HepG2 (cell line): ENCODE results near the gene U2SURP. TPM values are rescaled to one million over a fixed set of nuclear protein-coding genes. Genes with fewer than 3 reads are reported as not detected.
A peak's percentile ranks its signal among the peaks of the same experiment; 100 is the strongest.

ENCODE experiments used
- ADNP ChIP-seq: sonication (generic); formaldehyde crosslinking; IDR thresholded peaks from 2 replicates; pipeline ENCODE4 v1.4.0; 2020; ENCODE audit warnings: missing genetic modification reagents
- ARHGAP35 ChIP-seq: sonication (generic); formaldehyde crosslinking; IDR thresholded peaks from 2 replicates; pipeline ENCODE4 v1.9.0; 2022; ENCODE audit warnings: mild to moderate bottlenecking, inconsistent platforms, moderate library complexity, missing genetic modification reagents, borderline replicate concordance
- FOXC1 ChIP-seq: sonication (generic); formaldehyde crosslinking; IDR thresholded peaks from 2 replicates; pipeline ENCODE4 v1.8.0; 2022; ENCODE audit warnings: mild to moderate bottlenecking, missing genetic modification reagents, borderline replicate concordance
- SALL1 ChIP-seq: sonication (generic); formaldehyde crosslinking; IDR thresholded peaks from 2 replicates; pipeline ENCODE4 v1.8.0; 2022; ENCODE audit warnings: mild to moderate bottlenecking, missing genetic modification reagents
- SATB2 ChIP-seq: sonication (generic); formaldehyde crosslinking; IDR thresholded peaks from 2 replicates; pipeline ENCODE4 v1.5.0; 2020; ENCODE audit warnings: missing genetic modification reagents
- SNAPC2 ChIP-seq: sonication (generic); formaldehyde crosslinking; IDR thresholded peaks from 2 replicates; pipeline ENCODE4 v1.8.1; 2022; ENCODE audit warnings: mild to moderate bottlenecking, missing genetic modification reagents
- STAT6 ChIP-seq: sonication (generic); formaldehyde crosslinking; IDR thresholded peaks from 2 replicates; pipeline ENCODE4 v1.4.0; 2020; ENCODE audit warnings: missing genetic modification reagents, mild to moderate bottlenecking, borderline replicate concordance
- TARDBP ChIP-seq: sonication (generic); formaldehyde crosslinking; IDR thresholded peaks from 2 replicates; pipeline ENCODE4 v1.8.0; 2022; ENCODE audit warnings: mild to moderate bottlenecking, missing genetic modification reagents
- ZBTB7A ChIP-seq: sonication (generic); formaldehyde crosslinking; IDR thresholded peaks from 2 replicates; pipeline ENCODE4 v1.8.0; 2022; ENCODE audit warnings: mild to moderate bottlenecking, missing genetic modification reagents
- ZNF207 ChIP-seq: fragments of 450-650 bp; IDR thresholded peaks from 2 replicates; pipeline ENCODE4 v1.6.1; 2016; ENCODE audit warnings: antibody characterized with exemption, borderline replicate concordance
- ZNF337 ChIP-seq: sonication (generic); formaldehyde crosslinking; IDR thresholded peaks from 2 replicates; pipeline ENCODE4 v1.5.1; 2020; ENCODE audit warnings: missing genetic modification reagents, low read depth, mild to moderate bottlenecking, borderline replicate concordance
- ZNF343 ChIP-seq: sonication (generic); formaldehyde crosslinking; IDR thresholded peaks from 2 replicates; pipeline ENCODE4 v1.4.0; 2020; ENCODE audit warnings: mild to moderate bottlenecking, missing genetic modification reagents
- ZNF451 ChIP-seq: sonication (generic); formaldehyde crosslinking; IDR thresholded peaks from 2 replicates; pipeline ENCODE4 v1.5.0; 2020; ENCODE audit warnings: mild to moderate bottlenecking, missing genetic modification reagents
- ZNF687 ChIP-seq: sonication (generic); formaldehyde crosslinking; IDR thresholded peaks from 2 replicates; pipeline ENCODE4 v1.5.1; 2020; ENCODE audit warnings: mild to moderate bottlenecking, missing genetic modification reagents, moderate library complexity
- ZNF761 ChIP-seq: sonication (generic); formaldehyde crosslinking; conservative IDR thresholded peaks from 2 replicates; pipeline ENCODE4 v1.4.0; 2020; ENCODE audit warnings: mild to moderate bottlenecking, missing genetic modification reagents
- ZNF770 ChIP-seq: sonication (generic); formaldehyde crosslinking; IDR thresholded peaks from 2 replicates; pipeline ENCODE4 v1.5.0; 2020; ENCODE audit warnings: mild to moderate bottlenecking, missing genetic modification reagents
- ZNF781 ChIP-seq: sonication (generic); formaldehyde crosslinking; IDR thresholded peaks from 2 replicates; pipeline ENCODE4 v1.5.1; 2020; ENCODE audit warnings: borderline replicate concordance, mild to moderate bottlenecking, missing genetic modification reagents; ENCODE audit errors: not compliant biosample characterization
- polyA plus RNA-seq, 8 experiments: library from polyadenylated mRNA; depleted of rRNA in 3 of 8; stranded (reverse) in 7 of 8; unstranded in 1 of 8; fragments of >200 nt; fragmentation: Illumina TruSeq in 4 of 8; extraction: Trizol in 4 of 8; gene quantifications; 2 replicates each; pipeline versions ENCODE4 v1.2.1 to v1.2.3, GENCODE V29; 2011 to 2016; ENCODE audit warnings: low read depth in 4 of 8, missing spikeins in 1 of 8, mixed read lengths in 1 of 8; ENCODE audit not compliant: insufficient read depth in 1 of 8
- total RNA-seq, 5 experiments: library from RNA; depleted of rRNA; stranded (reverse); fragments of >200 nt; fragmentation: Illumina TruSeq; extraction: Trizol; gene quantifications; 2 replicates each; pipeline ENCODE4 v1.2.3, GENCODE V29; 2016; ENCODE audit warnings: low read depth in 1 of 5

The U2SURP gene
- total and polyA plus RNA-seq, 2 of the 13 experiments (the other 11 are each of a cell fraction or from before 2014, with no cell fraction given) = 55.9 to 173 TPM

- peak; percentile 80 for TF ChIP-seq ZNF761 (CRISPR knock-in tag)
- TF ChIP-seq ZNF781 (CRISPR knock-in tag) = no peak
- 0 out of 2 replicates have a peak, but pooled peaks have one; percentile 53 for TF ChIP-seq ZNF451 (CRISPR knock-in tag)
- peak; percentile 66; the same call in 1 of the 2 replicates for TF ChIP-seq SATB2 (CRISPR knock-in tag)
- TF ChIP-seq ZNF343 = peak; percentile 95
- TF ChIP-seq FOXC1 = peak; percentile 92
- TF ChIP-seq SNAPC2 (CRISPR knock-in tag) = 0 out of 2 replicates have a peak, but pooled peaks have one; percentile 23
- TF ChIP-seq ZNF337 (CRISPR knock-in tag) = no peak
- peak; percentile 69 for TF ChIP-seq STAT6
- peak; percentile 34; the same call in 1 of the 2 replicates for TF ChIP-seq ARHGAP35
- TF ChIP-seq ZNF687 (CRISPR knock-in tag) = peak; percentile 92
- TF ChIP-seq ADNP (CRISPR knock-in tag) = no peak
- TF ChIP-seq SALL1 (CRISPR knock-in tag) = peak; percentile 85
- peak; percentile 29; the same call in 1 of the 2 replicates for TF ChIP-seq ZNF770 (CRISPR knock-in tag)
- no peak for TF ChIP-seq ZBTB7A (CRISPR knock-in tag)
- peak; percentile 83 for TF ChIP-seq TARDBP (CRISPR knock-in tag)
- TF ChIP-seq ZNF207 = no peak
Observed at GRCh38 chr3:143001369-143002082, at the start of gene U2SURP (continued).
